Measurements from ENCODE around the gene EVX1.
A peak's percentile ranks its signal among the peaks of the same experiment; 100 is the strongest.

EVX1 gene

DNA sequence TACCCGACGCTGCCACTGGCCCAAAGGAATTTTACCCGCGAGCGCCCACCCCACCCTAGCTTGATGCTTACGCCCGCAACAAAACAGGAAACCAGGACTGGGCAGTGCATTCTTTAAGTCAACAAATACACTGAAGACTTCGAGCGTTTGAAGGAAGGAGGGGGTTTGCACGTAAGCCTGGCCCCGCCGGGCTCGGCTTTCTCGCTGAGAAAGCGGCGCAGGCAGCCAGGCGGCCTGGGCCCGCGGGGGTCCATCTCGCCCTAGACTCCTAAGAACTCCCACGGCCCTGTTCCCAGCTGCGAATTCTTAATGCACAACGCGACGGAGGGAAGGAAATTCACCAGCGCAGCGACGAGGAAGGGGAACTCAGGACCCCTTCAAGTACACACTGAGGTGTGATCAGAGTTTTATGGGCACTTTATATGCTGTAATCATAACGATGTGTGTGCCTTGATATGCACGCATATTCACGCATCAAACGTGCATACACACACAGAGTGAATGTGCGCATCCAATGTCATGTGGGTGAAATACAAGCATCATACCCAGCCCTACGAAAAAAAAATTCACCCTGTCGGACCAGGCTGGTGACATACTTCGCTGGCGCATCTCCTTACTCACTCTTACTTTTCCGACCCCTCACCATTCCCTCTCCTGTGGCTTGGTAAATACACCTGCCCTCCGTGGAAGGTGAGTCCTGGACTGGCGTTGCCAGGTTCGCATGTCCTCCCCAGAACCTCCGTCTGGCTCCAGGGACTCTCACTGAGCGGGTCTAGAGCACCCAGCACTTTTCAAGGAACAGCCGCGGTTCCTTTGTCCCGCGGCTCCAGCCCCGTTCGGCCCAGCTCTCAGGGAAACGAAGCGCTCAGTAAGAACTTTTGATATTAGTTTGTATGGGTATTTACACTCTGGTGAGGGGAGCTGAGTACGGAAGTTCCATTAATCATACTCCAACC lies 37.0 kb upstream of the EVX1 start:
- DNase-seq: no peak

- no peak for DNase-seq
Observed at GRCh38 chr7:27207348-27207985, 35.1 kb upstream of the EVX1 start.

DNA sequence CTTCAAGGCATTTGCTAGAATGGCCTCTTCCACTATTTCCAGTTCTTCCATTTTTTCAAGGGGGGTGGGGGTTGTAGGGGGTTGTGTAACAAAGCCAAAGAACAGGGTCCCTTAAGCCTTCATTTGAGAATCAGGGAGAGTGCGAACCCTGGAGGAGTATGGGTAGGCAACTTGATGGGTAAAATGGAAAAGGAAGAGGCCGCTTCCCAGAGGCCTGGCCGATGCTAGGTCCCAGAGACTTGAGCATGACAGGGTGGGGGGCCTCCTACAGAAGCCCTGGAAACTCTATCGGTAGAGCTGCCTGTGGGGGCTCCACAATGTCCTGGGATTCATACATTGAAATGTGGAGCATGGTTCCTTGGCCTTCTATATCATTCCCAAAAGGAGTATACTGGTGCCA lies 33.6 kb upstream of the EVX1 start:
- no peak for DNase-seq

- DNase-seq: no peak
Observed at GRCh38 chr7:27209933-27210440, 32.6 kb upstream of the EVX1 start.

GRCh38 chr7:27210441-27211083 lies 32.0 kb upstream of the EVX1 start:
- DNase-seq: peak; percentile 38

GRCh38 chr7:27211084-27211446 lies 31.5 kb upstream of the EVX1 start:
- no peak for DNase-seq

DNA sequence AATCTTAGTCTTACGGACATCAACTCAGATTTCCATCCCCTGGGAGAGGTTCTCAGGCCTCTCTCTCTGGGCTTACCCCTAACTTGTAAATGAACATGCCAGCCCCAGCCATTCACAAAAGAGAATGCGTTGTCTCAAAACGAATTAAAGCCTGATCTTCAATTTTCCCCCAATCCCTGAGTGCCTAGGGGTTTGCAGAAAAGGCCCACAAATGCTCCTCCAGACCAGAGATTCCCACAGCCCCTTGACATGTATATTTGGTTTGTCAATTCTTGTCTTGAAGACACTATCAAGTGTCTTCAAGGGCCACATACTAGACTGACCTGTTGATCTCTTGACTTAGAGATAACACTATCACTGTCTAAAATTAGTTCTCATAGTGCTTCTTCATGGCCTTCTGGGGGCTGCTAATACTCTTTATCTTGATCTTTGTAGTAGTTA lies 30.8 kb upstream of the EVX1 start:
- no peak for DNase-seq

DNA sequence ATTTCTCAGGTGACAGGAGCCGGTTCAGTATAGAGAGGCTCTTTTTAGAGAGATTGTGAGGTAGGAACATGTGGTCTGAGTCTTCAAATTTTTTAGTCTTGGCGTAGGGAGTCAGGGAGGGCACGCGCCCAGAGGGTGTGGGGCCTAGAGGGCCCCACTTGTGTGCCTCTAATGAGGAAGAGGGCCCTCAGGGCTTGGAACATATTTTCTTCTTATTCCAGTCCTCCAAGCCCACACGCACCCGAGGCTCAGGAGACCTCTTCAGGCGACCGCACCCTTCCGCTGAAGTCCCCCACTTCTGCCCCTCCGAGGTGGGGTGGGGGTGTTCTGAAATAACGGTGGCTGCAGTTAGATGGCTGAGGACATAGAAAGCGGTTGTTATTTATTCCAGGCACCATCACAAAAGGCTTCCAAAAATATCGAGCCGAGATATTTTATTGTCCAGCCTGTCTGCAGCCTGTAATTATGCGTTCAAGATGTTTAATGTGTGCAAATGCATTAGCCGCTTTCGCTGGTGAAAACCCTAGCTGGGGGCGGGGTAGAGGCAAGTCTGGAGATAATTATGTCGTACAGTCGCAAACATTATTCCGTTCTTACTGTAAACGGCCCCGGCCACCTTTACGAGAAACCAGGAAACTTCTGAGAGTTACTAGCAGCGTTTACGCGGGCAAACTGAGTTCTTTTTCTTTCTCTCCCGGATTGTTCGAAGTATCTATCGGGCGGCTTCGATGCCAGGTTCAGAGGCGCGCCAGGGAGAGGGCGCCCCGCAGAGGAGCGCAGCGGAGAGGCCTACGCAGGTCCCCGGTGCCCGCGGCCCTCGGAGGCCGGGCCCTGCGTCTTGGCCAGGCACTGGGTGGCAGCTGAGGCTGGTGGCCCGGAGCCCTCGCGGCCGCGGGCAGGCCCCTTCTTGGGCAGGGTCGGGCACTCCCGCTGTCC lies 29.8 kb upstream of the EVX1 start:
- DNase-seq: no peak

GRCh38 chr7:27213433-27214238 lies 29.0 kb upstream of the EVX1 start:
- no peak for DNase-seq

GRCh38 chr7:27214239-27214950 lies 28.2 kb upstream of the EVX1 start:
- DNase-seq: no peak

- no peak for DNase-seq
Observed at GRCh38 chr7:27215356-27215755, 27.2 kb upstream of the EVX1 start.

- DNase-seq: no peak
Observed at GRCh38 chr7:27217951-27218350, 24.7 kb upstream of the EVX1 start.

DNA sequence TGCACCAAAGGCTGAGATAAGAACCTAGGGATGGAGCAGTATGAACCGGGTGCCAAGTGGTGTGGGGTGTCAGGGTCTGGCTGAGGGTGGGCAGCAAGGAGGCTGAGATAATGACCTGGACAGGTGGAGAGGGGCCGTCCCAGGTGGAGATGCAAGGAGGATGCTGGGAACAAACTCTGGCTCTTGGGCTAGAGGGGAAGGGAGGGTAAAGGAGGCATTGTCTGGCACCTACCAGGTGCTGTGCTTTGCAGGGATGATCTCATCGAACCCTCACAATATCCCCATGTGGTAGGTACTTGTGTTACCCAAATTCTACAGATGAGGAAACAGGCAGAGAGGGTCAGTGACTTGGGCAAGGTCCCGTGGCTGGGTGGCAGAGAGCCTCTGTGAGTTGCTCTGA lies 22.8 kb upstream of the EVX1 start:
- no peak for DNase-seq

- DNase-seq: no peak
Observed at GRCh38 chr7:27220440-27220955, 22.1 kb upstream of the EVX1 start.

DNA sequence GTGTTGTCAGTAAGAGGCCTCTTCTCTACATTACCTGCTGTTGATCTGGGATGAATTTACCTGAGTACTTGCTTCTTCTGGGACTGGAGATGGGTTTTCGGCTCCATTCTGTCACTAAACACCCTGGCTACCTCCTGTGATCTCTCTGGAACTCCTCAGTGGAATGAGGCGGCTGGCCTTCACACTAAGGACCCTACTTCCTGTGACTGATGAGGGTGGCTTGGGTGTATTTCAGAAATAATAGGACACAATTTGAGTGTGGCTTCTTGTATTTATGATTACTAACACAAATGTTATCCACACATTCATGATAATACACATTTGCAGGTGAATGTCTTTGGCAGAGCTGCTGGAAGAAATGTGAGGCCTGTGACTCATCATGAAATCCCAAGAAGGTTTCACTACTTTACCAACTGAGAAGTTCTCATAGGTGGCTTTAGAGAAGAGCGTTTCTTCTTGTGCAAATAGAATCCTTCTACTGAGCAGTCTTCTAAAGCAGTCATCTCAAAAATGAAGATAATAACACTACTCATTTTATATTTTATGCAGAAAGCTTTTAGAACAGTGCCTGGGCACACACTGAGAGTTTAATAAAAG lies 21.3 kb upstream of the EVX1 start:
- no peak for DNase-seq

DNA sequence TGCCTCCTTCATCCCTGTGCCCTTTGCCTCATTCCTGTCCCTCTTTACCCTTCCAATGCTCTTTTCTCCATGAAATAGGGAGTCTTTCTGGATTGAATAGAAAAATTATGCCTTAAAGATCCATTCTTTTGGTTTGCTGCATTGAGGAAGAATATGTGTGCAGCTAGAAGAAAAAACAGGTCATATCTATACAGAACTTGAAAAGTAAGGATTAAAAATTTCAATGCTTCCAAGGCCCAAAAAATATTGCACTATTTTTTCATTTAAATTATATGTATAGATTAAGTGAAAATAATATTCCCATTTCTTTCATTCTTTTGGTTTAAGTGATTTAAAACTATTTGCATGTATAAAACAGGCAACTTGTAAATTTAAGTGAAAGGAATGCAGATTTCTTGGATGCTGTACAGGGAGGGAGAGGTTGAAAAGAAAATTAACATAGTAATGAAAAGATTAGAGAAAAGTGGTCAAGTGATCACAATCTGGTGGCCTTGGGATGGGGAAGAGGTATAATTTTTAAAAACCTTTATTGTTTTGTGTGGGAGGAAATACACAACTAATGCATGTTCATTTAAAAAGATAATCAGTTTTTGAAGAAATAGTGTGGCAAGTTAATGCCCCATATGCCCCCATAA lies 18.5 kb upstream of the EVX1 start:
- no peak for DNase-seq

DNA sequence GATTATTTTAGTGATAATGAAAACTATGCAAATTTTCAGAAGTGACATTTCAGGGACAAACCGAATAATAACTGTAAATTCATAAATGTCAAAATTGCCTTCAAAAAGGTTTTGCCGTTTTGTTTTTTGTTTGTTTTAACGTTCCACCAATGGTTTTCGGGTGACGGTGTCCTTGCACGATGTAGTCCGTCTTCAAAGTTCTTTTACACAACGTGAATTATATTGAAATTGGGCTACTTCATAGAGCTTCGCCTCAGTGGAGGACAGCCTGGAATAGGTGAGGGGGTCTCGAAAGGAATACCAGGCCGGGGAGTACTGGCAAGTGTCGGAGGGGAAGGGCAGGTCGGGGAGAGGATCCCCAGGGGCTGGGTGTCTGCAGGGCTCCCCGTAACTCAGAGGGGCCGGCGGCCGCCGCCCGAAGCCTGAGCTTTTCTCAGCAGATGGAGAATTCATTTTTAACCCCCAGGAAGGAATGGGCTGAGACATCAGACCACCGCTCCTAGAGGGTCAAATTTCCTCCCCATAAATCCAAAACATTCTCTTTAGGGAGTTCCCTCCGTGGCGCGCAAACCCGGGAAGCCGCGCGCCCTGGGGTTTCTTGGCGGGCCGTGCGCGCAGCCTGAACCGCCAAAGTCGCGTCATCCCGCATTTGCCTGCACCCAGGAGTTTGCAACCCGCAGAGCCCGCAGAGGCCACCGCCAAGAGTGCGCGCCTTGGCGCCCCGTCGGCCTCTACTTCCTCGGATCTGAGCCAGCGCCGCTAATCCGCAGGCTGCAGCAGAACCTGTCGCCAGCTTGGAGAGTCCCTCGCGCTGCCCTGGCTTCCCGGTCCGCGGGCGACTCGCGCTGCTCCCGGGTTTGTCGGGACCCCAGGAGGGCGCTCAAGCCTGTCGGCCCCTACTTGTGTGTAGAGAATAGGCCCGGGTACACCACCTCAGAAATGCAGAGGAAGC lies 17.3 kb upstream of the EVX1 start:
- no peak for DNase-seq

- no peak for DNase-seq
Observed at GRCh38 chr7:27229448-27229847, 13.2 kb upstream of the EVX1 start.
